Epithelial cell of proximal tubule (primary cell): ENCODE data around the gene FYCO1. TPM values are rescaled to one million over a fixed set of nuclear protein-coding genes. Genes with fewer than 3 reads are reported as not detected.
"Not testable (repeated sequence)": the region's sequence is repeated elsewhere in the genome, so short reads cannot be mapped to it uniquely, and the experiment has no call there.

Experiments used
- DNase-seq: peaks from one replicate; pipeline ENCODE4 v3.0.0-alpha.2; 2011; ENCODE audit warnings: low read depth
- H3K4me3 ChIP-seq: 2 replicates; pipeline ENCODE4 v1.5.1; 2011; ENCODE audit warnings: low read depth, mild to moderate bottlenecking, low read length
- CTCF ChIP-seq: conservative IDR thresholded peaks from 2 replicates; pipeline ENCODE4 v1.5.1; 2012; ENCODE audit warnings: low read depth, mild to moderate bottlenecking, low read length
- total RNA-seq: library from RNA; depleted of rRNA; stranded (reverse); fragments of >200 nt; gene quantifications from 2 replicates; pipeline ENCODE4 v1.2.3, GENCODE V29; 2015

FYCO1 gene
- total RNA-seq, 1 donor from 2014 or later: 10.3 TPM

GRCh38 chr3:46010519-46011113 is 15.0 kb upstream of the FYCO1 start:
- H3K4me3 ChIP-seq: no peak overlapping the region
- no peak for DNase-seq
- no peak for TF ChIP-seq CTCF

GRCh38 chr3:46008058-46008457 is 12.4 kb upstream of the FYCO1 start:
- TF ChIP-seq CTCF: no peak
- DNase-seq: no peak
- no peak overlapping the region for H3K4me3 ChIP-seq

DNA sequence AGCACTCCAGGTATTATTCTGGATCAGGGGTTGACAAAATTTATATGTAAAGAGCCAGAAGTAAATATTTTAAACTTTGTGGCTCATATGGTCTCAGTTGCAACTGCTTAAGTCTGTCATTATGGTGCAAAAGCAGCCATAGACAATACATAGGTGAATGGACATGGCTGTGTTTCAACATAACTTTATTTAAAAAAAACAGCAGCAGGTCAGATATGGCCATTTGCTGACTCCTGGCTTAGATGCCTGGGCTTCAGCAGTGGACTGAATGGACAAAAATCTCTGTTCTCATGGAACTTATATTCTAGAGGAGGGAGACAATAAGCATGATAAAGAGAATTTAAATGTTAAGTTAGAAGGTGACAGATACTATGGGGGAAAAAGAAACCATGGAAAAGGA is 11.7 kb upstream of the FYCO1 start:
- no peak for DNase-seq
- TF ChIP-seq CTCF: no peak
- H3K4me3 ChIP-seq: no peak overlapping the region

- TF ChIP-seq CTCF: no peak
- no peak for DNase-seq
- no peak overlapping the region for H3K4me3 ChIP-seq
Observed at GRCh38 chr3:46006238-46007032, 10.8 kb upstream of the FYCO1 start.

- H3K4me3 ChIP-seq, DNase-seq: not testable (repeated sequence)
Observed at GRCh38 chr3:46003706-46004105, 8.1 kb upstream of the FYCO1 start.

DNA sequence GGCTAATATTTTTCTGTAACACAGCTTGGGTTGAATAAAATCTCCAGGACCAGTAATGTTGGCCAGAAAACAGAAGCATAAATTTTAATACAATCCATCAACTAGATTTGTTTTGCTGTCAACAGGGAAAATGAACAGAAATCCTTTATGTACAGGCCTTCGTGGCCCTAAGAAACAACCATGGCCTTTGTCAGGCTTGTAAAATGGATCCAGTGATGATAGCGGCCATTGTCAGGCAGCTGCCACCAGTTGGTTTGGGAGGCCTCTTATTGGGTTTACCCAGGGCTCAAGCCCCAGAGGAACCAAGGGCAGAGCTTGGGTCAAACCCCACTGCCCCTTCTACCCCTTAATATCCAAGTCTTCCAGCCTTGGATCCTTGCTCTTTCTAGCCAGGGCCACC is 5.6 kb upstream of the FYCO1 start:
- DNase-seq: no peak
- TF ChIP-seq CTCF: no peak

GRCh38 chr3:45997942-45998341 is 2.3 kb upstream of the FYCO1 start:
- TF ChIP-seq CTCF: no peak
- H3K4me3 ChIP-seq: no peak overlapping the region
- no peak for DNase-seq

More for the DNA sequence above, 5.6 kb upstream of the FYCO1 start:
- no peak overlapping the region for H3K4me3 ChIP-seq

DNA sequence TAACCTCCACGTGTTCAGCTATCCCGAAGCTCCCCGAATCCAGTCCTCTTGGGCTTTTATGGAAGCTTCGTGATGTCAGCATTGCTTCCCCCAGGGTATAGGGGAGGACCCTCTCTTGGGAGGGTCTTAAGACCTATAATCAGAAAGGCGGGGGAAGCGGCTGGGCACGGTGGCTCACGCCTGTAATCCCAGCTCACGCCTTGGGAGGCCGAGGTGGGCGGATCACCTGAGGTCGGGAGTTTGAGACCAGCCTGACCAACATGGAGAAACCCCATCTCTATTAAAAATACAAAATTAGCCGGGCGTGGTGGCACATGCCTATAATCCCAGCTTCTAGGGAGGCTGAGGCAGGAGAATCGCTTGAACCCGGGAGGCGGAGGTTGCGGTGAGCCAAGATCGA is 1.9 kb upstream of the FYCO1 start:
- DNase-seq, H3K4me3 ChIP-seq: not testable (repeated sequence)
